Omental fat pad (tissue), 4 donors: ENCODE data around the gene SMIM31. TPM values are rescaled to one million over a fixed set of nuclear protein-coding genes. Genes with fewer than 3 reads are reported as not detected.

Experiments used
- ATAC-seq: fragments of 150-250 bp; one replicate; pipeline ENCODE4 v1.9.1; 2016; ENCODE audit warnings: mild to moderate bottlenecking, moderate library complexity; ENCODE audit not compliant: low FRiP score
- DNase-seq: peaks from one replicate; pipeline ENCODE4 v3.0.0-alpha.2; 2019; ENCODE audit warnings: low spot score
- CTCF ChIP-seq, 3 donors: fragments of 450-650 bp; IDR thresholded peaks; one replicate each; pipeline ENCODE4 v1.5.1; 2016 to 2017; ENCODE audit warnings: antibody characterized with exemption in 3 of 3, mild to moderate bottlenecking in 3 of 3, moderate library complexity in 2 of 3
- total RNA-seq, 4 donors: library from RNA; depleted of rRNA; stranded (reverse); fragments of >200 nt; gene quantifications; one replicate each; pipeline ENCODE4 v1.1.0, GENCODE V29; 2016

The SMIM31 gene
- total RNA-seq, 4 donors from 2014 or later: not detected

- TF ChIP-seq CTCF (IDR thresholded peaks at IDR 0.05): no peak
- ATAC-seq: no peak
- DNase-seq: no peak
Observed at GRCh38 chr4:164761746-164762275, 7.9 kb downstream of the SMIM31 start.

GRCh38 chr4:164765096-164765495 is 11.2 kb downstream of the SMIM31 start:
- DNase-seq (no peak), ATAC-seq (no peak)

GRCh38 chr4:164765833-164766232 is 11.9 kb downstream of the SMIM31 start:
- no peak for DNase-seq

More at GRCh38 chr4:164765096-164765495, 11.2 kb downstream of the SMIM31 start:
- no peak for TF ChIP-seq CTCF (IDR thresholded peaks at IDR 0.05)

GRCh38 chr4:164768516-164768915 is 14.6 kb downstream of the SMIM31 start:
- TF ChIP-seq CTCF (IDR thresholded peaks at IDR 0.05): no peak
- no peak for DNase-seq
- ATAC-seq: no peak

More at GRCh38 chr4:164765833-164766232, 11.9 kb downstream of the SMIM31 start:
- TF ChIP-seq CTCF (IDR thresholded peaks at IDR 0.05): no peak
- ATAC-seq: no peak

GRCh38 chr4:164770010-164770724 is 16.2 kb downstream of the SMIM31 start:
- DNase-seq (no peak), ATAC-seq (no peak)
- TF ChIP-seq CTCF (IDR thresholded peaks at IDR 0.05): no peak

GRCh38 chr4:164771088-164771487 is 17.2 kb downstream of the SMIM31 start:
- ATAC-seq (no peak), DNase-seq (no peak)
- no peak for TF ChIP-seq CTCF (IDR thresholded peaks at IDR 0.05)

- TF ChIP-seq CTCF (IDR thresholded peaks at IDR 0.05): no peak
- no peak for ATAC-seq
- DNase-seq: no peak
Observed at GRCh38 chr4:164772076-164772475, 18.1 kb downstream of the SMIM31 start.
